ENCODE data around the gene SP1. TPM values are rescaled to one million over a fixed set of nuclear protein-coding genes. Genes with fewer than 3 reads are reported as not detected.
"Not testable (repeated sequence)": the region's sequence is repeated elsewhere in the genome, so short reads cannot be mapped to it uniquely, and the experiment has no call there.

The SP1 gene
- total RNA-seq, 1 donor from 2014 or later = 30.3 TPM

DNA sequence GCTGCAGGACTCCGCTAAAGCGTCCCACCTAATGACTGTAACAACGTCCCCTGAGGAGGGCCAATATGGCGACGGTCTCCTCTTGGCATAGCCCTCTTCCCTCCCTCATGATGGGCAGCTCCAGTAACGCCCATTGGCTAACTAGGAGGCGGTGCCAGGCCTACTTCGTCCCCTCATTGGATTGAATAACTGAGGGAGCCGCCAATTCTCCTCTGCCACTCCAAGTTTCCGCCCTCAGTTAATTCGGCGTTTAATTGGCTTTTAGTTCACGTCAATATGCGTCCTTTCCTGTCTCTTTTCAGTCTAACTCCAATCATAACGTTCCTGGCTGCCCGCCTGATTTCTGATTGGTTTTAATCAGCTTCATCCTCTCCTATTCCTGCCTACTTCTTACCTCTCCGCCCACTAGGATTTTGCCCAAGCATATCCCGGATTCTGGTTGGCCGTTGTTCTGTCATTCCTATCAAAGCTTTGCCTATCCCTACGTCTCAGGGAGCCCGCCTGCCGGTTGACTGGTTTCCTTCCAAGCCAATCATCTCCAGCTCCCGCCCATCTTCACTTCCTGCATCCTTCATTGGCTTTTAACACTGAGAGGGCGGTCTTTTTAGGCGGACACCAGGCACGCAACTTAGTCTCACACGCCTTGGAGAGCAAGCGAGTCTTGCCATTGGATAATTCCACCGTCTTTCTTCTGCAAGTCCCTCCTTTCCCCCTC is 430 bp upstream of the SP1 start:
- Histone ChIP-seq H3K9ac (ENCODE audit: low read depth in 1 of 3, low read length in 3 of 3) (peak overlapping the region; percentile 85 to 97 (median 97)), H3K4me1 (ENCODE audit: control insufficient read depth in 3 of 3, insufficient read depth in 3 of 3, low read length in 3 of 3) (peaks cover 38 to 41% (median 38%) of the 10 kb centered on the region in 3 donors), H3K9me3 (ENCODE audit: control insufficient read depth in 3 of 3, low read length in 3 of 3) (no peaks in the 10 kb centered on the region), H3K27me3 (ENCODE audit: control insufficient read depth in 3 of 3, insufficient read depth in 3 of 3, low read length in 3 of 3) (no peaks in the 10 kb centered on the region), H3K36me3 (ENCODE audit: control insufficient read depth in 3 of 3, insufficient read depth in 3 of 3, low read length in 3 of 3) (peaks cover 22 to 25% (median 24%) of the 10 kb centered on the region in 3 donors), H3K27ac (ENCODE audit: low read depth, low read length) (peak overlapping the region; percentile 96), H3K4me3 (ENCODE audit: low read length in 3 of 3) (peak overlapping the region; percentile 83 to 97 (median 94))

DNA sequence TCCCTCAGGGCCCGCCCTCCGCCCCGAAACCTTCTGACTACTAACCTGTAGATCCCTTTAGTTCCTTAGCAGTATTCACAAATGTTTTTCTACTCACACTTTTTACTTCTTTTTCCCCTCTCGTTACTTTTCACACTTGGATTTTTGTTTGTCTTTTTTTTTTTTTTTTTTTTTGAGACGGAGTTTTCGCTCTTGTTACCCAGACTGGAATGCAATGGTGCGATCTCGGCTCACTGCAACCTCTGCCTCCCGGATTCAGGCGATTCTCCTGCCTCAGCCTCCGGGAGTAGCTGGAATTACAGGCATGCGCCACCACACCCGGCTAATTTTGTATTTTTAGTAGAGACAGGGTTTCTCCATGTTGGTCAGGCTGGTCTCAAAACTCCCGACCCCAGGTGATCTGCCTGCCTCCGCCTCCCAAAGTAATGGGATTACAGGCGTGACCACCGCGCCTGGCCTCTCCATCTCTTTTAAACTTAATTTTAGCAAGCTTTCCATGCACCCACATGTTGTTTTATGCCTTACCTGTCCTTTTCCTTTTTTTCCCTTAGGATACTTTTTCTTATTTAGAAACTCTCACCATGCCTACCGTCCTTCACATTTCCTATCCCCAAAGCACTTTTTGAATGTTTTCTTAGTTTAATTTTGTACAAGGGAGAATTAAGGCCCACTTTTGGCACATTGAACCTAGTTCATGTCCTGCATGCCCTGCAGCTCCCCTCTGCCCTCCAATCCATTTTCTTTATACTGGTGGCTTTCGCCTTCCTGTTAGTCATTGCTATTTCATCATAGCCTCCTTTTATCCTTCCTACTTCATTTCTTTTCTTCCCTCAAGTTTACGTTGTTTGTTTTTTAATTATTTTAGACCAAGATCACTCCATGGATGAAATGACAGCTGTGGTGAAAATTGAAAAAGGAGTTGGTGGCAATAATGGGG is 1.1 kb downstream of the SP1 start:
- Histone ChIP-seq H3K27ac (ENCODE audit: low read depth, low read length) (peak overlapping the region; percentile 78), H3K4me1 (ENCODE audit: control insufficient read depth in 3 of 3, insufficient read depth in 3 of 3, low read length in 3 of 3) (peaks cover 39 to 43% (median 43%) of the 10 kb centered on the region in 3 donors), H3K36me3 (ENCODE audit: control insufficient read depth in 3 of 3, insufficient read depth in 3 of 3, low read length in 3 of 3) (peaks cover 22 to 27% (median 25%) of the 10 kb centered on the region in 3 donors), H3K9me3 (ENCODE audit: control insufficient read depth in 3 of 3, low read length in 3 of 3) (no peaks in the 10 kb centered on the region), H3K27me3 (ENCODE audit: control insufficient read depth in 3 of 3, insufficient read depth in 3 of 3, low read length in 3 of 3) (no peaks in the 10 kb centered on the region), H3K4me3 (ENCODE audit: low read length in 3 of 3) (peak overlapping the region; percentile 60 to 80 (median 65)), H3K9ac (ENCODE audit: low read depth in 1 of 3, low read length in 3 of 3) (peak overlapping the region; percentile 54 to 72 (median 59))

DNA sequence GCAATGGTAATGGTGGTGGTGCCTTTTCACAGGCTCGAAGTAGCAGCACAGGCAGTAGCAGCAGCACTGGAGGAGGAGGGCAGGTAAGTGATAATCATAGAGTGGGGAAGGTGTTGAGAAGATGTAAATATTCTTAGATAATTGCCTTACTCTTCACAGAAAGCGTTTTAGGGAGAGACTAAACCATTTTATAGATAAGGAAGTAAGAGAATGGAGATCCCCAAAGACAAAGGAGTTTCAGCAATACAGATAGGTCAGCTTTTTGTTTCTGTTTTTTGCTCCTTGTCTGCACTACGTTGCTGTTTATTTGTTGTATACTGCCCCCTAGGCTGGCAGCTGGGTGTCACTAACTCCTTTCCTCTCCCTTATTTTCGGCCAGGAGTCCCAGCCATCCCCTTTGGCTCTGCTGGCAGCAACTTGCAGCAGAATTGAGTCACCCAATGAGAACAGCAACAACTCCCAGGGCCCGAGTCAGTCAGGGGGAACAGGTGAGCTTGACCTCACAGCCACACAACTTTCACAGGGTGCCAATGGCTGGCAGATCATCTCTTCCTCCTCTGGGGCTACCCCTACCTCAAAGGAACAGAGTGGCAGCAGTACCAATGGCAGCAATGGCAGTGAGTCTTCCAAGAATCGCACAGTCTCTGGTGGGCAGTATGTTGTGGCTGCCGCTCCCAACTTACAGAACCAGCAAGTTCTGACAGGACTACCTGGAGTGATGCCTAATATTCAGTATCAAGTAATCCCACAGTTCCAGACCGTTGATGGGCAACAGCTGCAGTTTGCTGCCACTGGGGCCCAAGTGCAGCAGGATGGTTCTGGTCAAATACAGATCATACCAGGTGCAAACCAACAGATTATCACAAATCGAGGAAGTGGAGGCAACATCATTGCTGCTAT is 2.0 kb downstream of the SP1 start:
- Histone ChIP-seq H3K4me3 (ENCODE audit: low read length in 3 of 3) (peak overlapping the region; percentile 60 to 80 (median 65)), H3K36me3 (ENCODE audit: control insufficient read depth in 3 of 3, insufficient read depth in 3 of 3, low read length in 3 of 3) (peaks cover 22 to 27% (median 27%) of the 10 kb centered on the region in 3 donors), H3K9me3 (ENCODE audit: control insufficient read depth in 3 of 3, low read length in 3 of 3) (no peaks in the 10 kb centered on the region), H3K27me3 (ENCODE audit: control insufficient read depth in 3 of 3, insufficient read depth in 3 of 3, low read length in 3 of 3) (no peaks in the 10 kb centered on the region), H3K27ac (ENCODE audit: low read depth, low read length) (peak overlapping the region; percentile 78), H3K4me1 (ENCODE audit: control insufficient read depth in 3 of 3, insufficient read depth in 3 of 3, low read length in 3 of 3) (peaks cover 39 to 50% (median 49%) of the 10 kb centered on the region in 3 donors), H3K9ac (ENCODE audit: low read depth in 1 of 3, low read length in 3 of 3) (peak overlapping the region; percentile 23 to 72 (median 59))

DNA sequence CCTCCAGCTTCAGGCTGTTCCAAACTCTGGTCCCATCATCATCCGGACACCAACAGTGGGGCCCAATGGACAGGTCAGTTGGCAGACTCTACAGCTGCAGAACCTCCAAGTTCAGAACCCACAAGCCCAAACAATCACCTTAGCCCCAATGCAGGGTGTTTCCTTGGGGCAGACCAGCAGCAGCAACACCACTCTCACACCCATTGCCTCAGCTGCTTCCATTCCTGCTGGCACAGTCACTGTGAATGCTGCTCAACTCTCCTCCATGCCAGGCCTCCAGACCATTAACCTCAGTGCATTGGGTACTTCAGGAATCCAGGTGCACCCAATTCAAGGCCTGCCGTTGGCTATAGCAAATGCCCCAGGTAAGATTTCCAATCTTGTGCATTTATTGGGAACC is 3.3 kb downstream of the SP1 start:
- H3K9me3 ChIP-seq (ENCODE audit: control insufficient read depth in 3 of 3, low read length in 3 of 3) = no peaks in the 10 kb centered on the region
- peaks cover 22 to 31% (median 27%) of the 10 kb centered on the region in 3 donors for H3K36me3 ChIP-seq (ENCODE audit: control insufficient read depth in 3 of 3, insufficient read depth in 3 of 3, low read length in 3 of 3)
- H3K27ac ChIP-seq (ENCODE audit: low read depth, low read length) = no peak overlapping the region
- H3K4me1 ChIP-seq (ENCODE audit: control insufficient read depth in 3 of 3, insufficient read depth in 3 of 3, low read length in 3 of 3) = peaks cover 42 to 59% (median 58%) of the 10 kb centered on the region in 3 donors
- peak overlapping the region in 2 of 3 donors; percentile 32 to 72 for H3K9ac ChIP-seq (ENCODE audit: low read depth in 1 of 3, low read length in 3 of 3)
- H3K4me3 ChIP-seq (ENCODE audit: low read length in 3 of 3) = peak overlapping the region; percentile 54 to 67 (median 65)
- H3K27me3 ChIP-seq (ENCODE audit: control insufficient read depth in 3 of 3, insufficient read depth in 3 of 3, low read length in 3 of 3) = no peaks in the 10 kb centered on the region

DNA sequence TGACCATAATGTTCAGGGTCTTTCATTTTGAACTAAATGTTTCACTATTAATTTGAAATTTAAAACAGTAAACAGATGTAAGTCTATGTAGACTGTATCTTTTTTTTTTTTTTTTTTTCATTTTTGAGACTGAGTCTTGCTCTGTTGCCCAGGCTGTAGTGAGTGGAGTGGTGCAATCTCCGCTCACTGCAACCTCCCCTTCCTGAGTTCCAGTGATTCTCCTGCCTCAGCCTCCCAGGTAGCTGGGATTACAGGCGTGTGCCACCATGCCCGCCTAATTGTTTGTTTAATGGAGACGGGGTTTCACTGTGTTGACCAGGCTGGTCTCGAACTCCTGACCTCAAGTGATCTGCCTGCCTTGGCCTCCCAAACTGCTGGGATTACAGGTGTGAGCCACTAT is 6.4 kb downstream of the SP1 start:
- H3K4me3 ChIP-seq (ENCODE audit: low read length in 3 of 3) = peak overlapping the region in 1 of 3 donors; percentile 4
- not testable (repeated sequence) for H3K27me3 ChIP-seq (ENCODE audit: control insufficient read depth in 3 of 3, insufficient read depth in 3 of 3, low read length in 3 of 3); H3K9me3 ChIP-seq (ENCODE audit: control insufficient read depth in 3 of 3, low read length in 3 of 3)
- peak overlapping the region; percentile 19 for H3K27ac ChIP-seq (ENCODE audit: low read depth, low read length)
- peaks cover 41 to 67% (median 62%) of the 10 kb centered on the region in 3 donors for H3K4me1 ChIP-seq (ENCODE audit: control insufficient read depth in 3 of 3, insufficient read depth in 3 of 3, low read length in 3 of 3)
- H3K36me3 ChIP-seq (ENCODE audit: control insufficient read depth in 3 of 3, insufficient read depth in 3 of 3, low read length in 3 of 3) = peaks cover 22 to 29% (median 27%) of the 10 kb centered on the region in 3 donors
- H3K9ac ChIP-seq (ENCODE audit: low read depth in 1 of 3, low read length in 3 of 3) = peak overlapping the region in 1 of 3 donors; percentile 69

DNA sequence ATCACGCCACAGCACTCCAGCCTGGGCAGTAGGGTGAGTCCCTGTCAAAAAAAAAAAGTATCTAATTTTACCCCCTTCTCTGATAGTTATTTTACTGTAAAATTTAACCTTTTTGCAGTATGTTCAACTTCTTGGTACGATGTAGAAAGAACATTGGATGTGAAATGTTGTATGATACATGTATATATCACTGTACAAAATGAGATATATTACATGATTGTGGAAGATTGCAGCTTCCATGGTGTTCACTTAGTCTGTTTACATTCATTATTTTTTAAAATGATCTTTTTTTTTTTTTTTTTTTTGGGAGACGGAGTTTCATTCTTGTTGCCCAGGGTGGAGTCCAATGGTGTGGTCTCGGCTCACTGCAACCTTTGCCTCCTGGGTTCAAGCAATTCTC is 9.0 kb downstream of the SP1 start:
- Histone ChIP-seq H3K27me3 (ENCODE audit: control insufficient read depth in 3 of 3, insufficient read depth in 3 of 3, low read length in 3 of 3) (no peaks in the 10 kb centered on the region), H3K4me3 (ENCODE audit: low read length in 3 of 3) (no peak overlapping the region), H3K4me1 (ENCODE audit: control insufficient read depth in 3 of 3, insufficient read depth in 3 of 3, low read length in 3 of 3) (peaks cover 17 to 44% (median 38%) of the 10 kb centered on the region in 3 donors), H3K9ac (ENCODE audit: low read depth in 1 of 3, low read length in 3 of 3) (no peak overlapping the region), H3K36me3 (ENCODE audit: control insufficient read depth in 3 of 3, insufficient read depth in 3 of 3, low read length in 3 of 3) (peaks cover 0 to 7% (median 6%) of the 10 kb centered on the region in 3 donors), H3K27ac (ENCODE audit: low read depth, low read length) (peak overlapping the region; percentile 63), H3K9me3 (ENCODE audit: control insufficient read depth in 3 of 3, low read length in 3 of 3) (no peaks in the 10 kb centered on the region)

DNA sequence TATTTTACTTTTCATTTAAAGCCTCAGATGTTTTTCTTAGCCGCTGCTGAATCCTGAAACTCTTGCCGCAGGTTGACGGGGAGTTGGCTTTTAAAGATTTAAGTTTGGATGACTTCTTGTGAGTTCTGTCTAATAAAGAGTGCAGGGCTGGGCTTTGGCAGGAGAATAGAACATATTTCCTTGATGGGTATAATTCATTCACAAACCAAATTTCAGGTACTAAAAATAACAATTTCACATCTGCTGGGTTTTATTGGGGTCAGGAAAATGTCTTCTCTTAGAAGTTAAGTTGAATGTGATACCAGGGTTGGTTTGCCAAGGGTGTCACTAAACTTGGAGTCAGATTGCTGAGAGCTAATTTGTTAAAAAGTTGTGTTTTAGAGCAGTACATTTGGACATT is 9.7 kb downstream of the SP1 start:
- Histone ChIP-seq H3K9me3 (ENCODE audit: control insufficient read depth in 3 of 3, low read length in 3 of 3) (no peaks in the 10 kb centered on the region), H3K27me3 (ENCODE audit: control insufficient read depth in 3 of 3, insufficient read depth in 3 of 3, low read length in 3 of 3) (no peaks in the 10 kb centered on the region), H3K4me1 (ENCODE audit: control insufficient read depth in 3 of 3, insufficient read depth in 3 of 3, low read length in 3 of 3) (peaks cover 14 to 37% (median 33%) of the 10 kb centered on the region in 3 donors), H3K27ac (ENCODE audit: low read depth, low read length) (peak overlapping the region; percentile 25), H3K36me3 (ENCODE audit: control insufficient read depth in 3 of 3, insufficient read depth in 3 of 3, low read length in 3 of 3) (peaks cover 0 to 7% (median 1%) of the 10 kb centered on the region in 3 donors), H3K9ac (ENCODE audit: low read depth in 1 of 3, low read length in 3 of 3) (peak overlapping the region in 1 of 3 donors; percentile 23), H3K4me3 (ENCODE audit: low read length in 3 of 3) (peak overlapping the region in 1 of 3 donors; percentile 1)

DNA sequence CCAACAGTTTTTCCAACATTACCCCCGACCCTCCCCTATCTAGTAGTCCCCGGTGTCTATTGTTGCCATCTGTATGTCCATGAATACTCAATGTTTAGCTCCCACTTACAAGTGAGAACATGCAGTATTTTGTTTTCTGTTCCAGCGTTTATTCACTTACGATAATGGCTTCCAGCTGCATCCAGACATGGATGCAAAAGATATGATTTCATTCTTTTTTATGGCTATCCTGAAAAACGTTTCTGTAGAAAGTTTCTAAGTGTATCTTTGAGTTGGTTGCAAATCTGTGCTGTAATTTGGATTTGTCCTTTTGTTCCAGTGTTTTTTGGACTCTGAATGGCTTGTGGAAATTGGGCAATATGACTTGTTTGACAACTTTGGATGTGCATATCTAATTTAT is 11.7 kb downstream of the SP1 start:
- H3K9ac ChIP-seq (ENCODE audit: low read depth in 1 of 3, low read length in 3 of 3) = no peak overlapping the region
- peak overlapping the region; percentile 19 for H3K27ac ChIP-seq (ENCODE audit: low read depth, low read length)
- no peak overlapping the region for H3K4me3 ChIP-seq (ENCODE audit: low read length in 3 of 3)
- peaks cover 14 to 32% (median 23%) of the 10 kb centered on the region in 3 donors for H3K4me1 ChIP-seq (ENCODE audit: control insufficient read depth in 3 of 3, insufficient read depth in 3 of 3, low read length in 3 of 3)
- H3K36me3 ChIP-seq (ENCODE audit: control insufficient read depth in 3 of 3, insufficient read depth in 3 of 3, low read length in 3 of 3) = peaks cover 0 to 4% (median 0%) of the 10 kb centered on the region in 3 donors
- no peaks in the 10 kb centered on the region for H3K27me3 ChIP-seq (ENCODE audit: control insufficient read depth in 3 of 3, insufficient read depth in 3 of 3, low read length in 3 of 3)
- no peaks in the 10 kb centered on the region for H3K9me3 ChIP-seq (ENCODE audit: control insufficient read depth in 3 of 3, low read length in 3 of 3)

DNA sequence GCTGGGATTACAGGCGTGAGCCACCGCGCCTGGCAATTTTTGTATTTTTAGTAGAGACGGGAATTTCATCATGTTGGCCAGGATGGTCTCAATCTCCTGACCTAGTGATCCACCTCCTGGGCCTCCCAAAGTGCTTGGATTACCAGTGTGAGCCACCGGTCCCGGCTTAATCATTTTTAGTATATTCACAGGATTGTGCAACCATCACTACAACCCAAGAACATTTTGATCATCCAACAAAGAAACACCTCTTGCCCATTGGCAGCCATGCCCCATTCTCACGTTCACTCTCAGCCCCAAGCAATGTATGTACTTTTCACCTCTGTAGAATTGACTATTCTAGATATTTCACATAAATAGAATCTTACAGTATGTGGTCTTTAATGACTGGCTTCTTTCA is 19.9 kb downstream of the SP1 start:
- Histone ChIP-seq H3K4me1 (ENCODE audit: control insufficient read depth in 3 of 3, insufficient read depth in 3 of 3, low read length in 3 of 3) (no peaks in the 10 kb centered on the region), H3K9ac (ENCODE audit: low read depth in 1 of 3, low read length in 3 of 3) (no peak overlapping the region), H3K36me3 (ENCODE audit: control insufficient read depth in 3 of 3, insufficient read depth in 3 of 3, low read length in 3 of 3) (peaks cover 0 to 3% (median 2%) of the 10 kb centered on the region in 3 donors), H3K4me3 (ENCODE audit: low read length in 3 of 3) (no peak overlapping the region), H3K27me3 (ENCODE audit: control insufficient read depth in 3 of 3, insufficient read depth in 3 of 3, low read length in 3 of 3) (no peaks in the 10 kb centered on the region), H3K9me3 (ENCODE audit: control insufficient read depth in 3 of 3, low read length in 3 of 3) (no peaks in the 10 kb centered on the region), H3K27ac (ENCODE audit: low read depth, low read length) (no peak overlapping the region)
